AG04450 (cell line): Measurements from ENCODE around the gene TAF3. TPM values are rescaled to one million over a fixed set of nuclear protein-coding genes. Genes with fewer than 3 reads are reported as not detected.

ENCODE experiments used
- CTCF ChIA-PET: fragments of 300-600, 350-600 bp; formaldehyde crosslinking; extraction: SDS; loops from one replicate; lab custom pipeline; 2022; ENCODE audit warnings: antibody characterized with exemption, inconsistent platforms; lab: Charles Lee
- POLR2A ChIA-PET: fragments of 350-600 bp; formaldehyde crosslinking; extraction: SDS; loops from one replicate; lab custom pipeline; 2021; ENCODE audit warnings: antibody characterized with exemption, inconsistent platforms; lab: Yijun Ruan, JAX
- DNase-seq: peaks from one replicate; pipeline ENCODE4 v3.0.0-alpha.2; 2011; ENCODE audit warnings: low read depth, low spot score
- H3K27ac ChIP-seq: one replicate; pipeline ENCODE4 v1.5.1; 2012; ENCODE audit warnings: low read depth, low read length, control low read depth
- H3K27me3 ChIP-seq: one replicate; pipeline ENCODE4 v1.6.0; 2012; ENCODE audit warnings: low read length; ENCODE audit not compliant: control insufficient read depth, insufficient read depth
- H3K4me3 ChIP-seq: 2 replicates; pipeline ENCODE4 v1.5.1; 2011; ENCODE audit warnings: mild to moderate bottlenecking, low read depth, low read length, control low read depth
- H3K9me3 ChIP-seq: 2 replicates; pipeline ENCODE4 v1.5.1; 2012; ENCODE audit warnings: low read length; ENCODE audit not compliant: control insufficient read depth, insufficient read depth
- CTCF ChIP-seq: IDR thresholded peaks from 2 replicates; pipeline ENCODE4 v1.5.1; 2011; ENCODE audit warnings: low read depth, low read length, control low read depth, inconsistent platforms
- polyA plus RNA-seq: library from polyadenylated mRNA; depleted of rRNA; stranded (reverse); fragments of >200 nt; gene quantifications from 2 replicates; pipeline ENCODE4 v1.2.3, GENCODE V29; 2011

The TAF3 gene
- polyA plus RNA-seq, 1 experiment: 3.1 TPM

- no peak for TF ChIP-seq CTCF
- Histone ChIP-seq H3K9me3 (0 out of 2 replicates have a peak, but pooled peaks cover 6% of the 10 kb centered on the region), H3K27me3 (no peaks in the 10 kb centered on the region), H3K4me3 (no peak overlapping the region), H3K27ac (no peak overlapping the region)
- DNase-seq: no peak
- CTCF ChIA-PET: interaction anchor here (0.6 kb wide), 1 partner anchor 175 kb away, joined by 9 read pairs; no protein-coding TSS in a partner anchor
- POLR2A ChIA-PET: interaction anchor here (0.7 to 0.9 kb wide), 2 partner anchors 9 to 43 kb away, joined by 4 to 11 read pairs; no protein-coding TSS in a partner anchor
Observed at GRCh38 chr10:7933262-7933661, 115.0 kb downstream of the TAF3 start.

- no peak for TF ChIP-seq CTCF
- ChIA-PET CTCF (no interaction called here), POLR2A (no interaction called here)
- Histone ChIP-seq H3K9me3 (0 out of 2 replicates have a peak, but pooled peaks cover 6% of the 10 kb centered on the region), H3K27me3 (no peaks in the 10 kb centered on the region), H3K4me3 (no peak overlapping the region), H3K27ac (no peak overlapping the region)
- DNase-seq: no peak
Observed at GRCh38 chr10:7933757-7934156, 115.5 kb downstream of the TAF3 start.

- ChIA-PET POLR2A (no interaction called here), CTCF (no interaction called here)
Observed at GRCh38 chr10:7937315-7937945, 119.1 kb downstream of the TAF3 start.

DNA sequence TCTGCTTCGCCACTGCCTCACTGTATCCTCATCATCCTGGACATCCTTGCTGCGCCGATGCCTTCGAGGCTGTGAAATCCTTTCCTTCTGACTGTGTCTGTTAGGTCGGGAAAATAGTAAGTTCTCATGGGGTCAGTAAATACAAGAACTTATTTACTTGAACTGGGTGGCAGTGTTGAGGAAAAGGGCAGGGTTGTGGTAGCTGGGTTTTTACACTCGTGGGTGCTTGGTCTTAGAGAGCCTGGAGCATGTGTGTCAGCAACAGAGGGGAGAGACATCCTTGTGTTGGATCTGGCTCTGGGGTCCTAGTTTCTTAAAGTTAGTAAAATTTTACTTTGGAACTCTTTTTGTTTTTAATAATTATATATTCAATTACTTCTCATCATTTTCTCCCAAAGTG is 123.3 kb downstream of the TAF3 start:
- H3K9me3 ChIP-seq: no peaks in the 10 kb centered on the region
- H3K4me3 ChIP-seq: no peak overlapping the region
- TF ChIP-seq CTCF: no peak
- POLR2A ChIA-PET: no interaction called here
- H3K27me3 ChIP-seq: no peaks in the 10 kb centered on the region
- no peak overlapping the region for H3K27ac ChIP-seq
- DNase-seq: no peak
- CTCF ChIA-PET: no interaction called here

More at GRCh38 chr10:7937315-7937945, 119.1 kb downstream of the TAF3 start:
- no peaks in the 10 kb centered on the region for H3K27me3 ChIP-seq
- 0 out of 2 replicates have a peak, but pooled peaks cover 6% of the 10 kb centered on the region for H3K9me3 ChIP-seq
- TF ChIP-seq CTCF: no peak
- no peak overlapping the region for H3K27ac ChIP-seq
- no peak for DNase-seq
- no peak overlapping the region for H3K4me3 ChIP-seq

GRCh38 chr10:7942316-7942715 is 124.0 kb downstream of the TAF3 start:
- no peaks in the 10 kb centered on the region for H3K27me3 ChIP-seq
- ChIA-PET POLR2A (interaction anchor here (0.6 kb wide), 1 partner anchor 9 kb away, joined by 11 read pairs; no protein-coding TSS in a partner anchor), CTCF (no interaction called here)
- no peak overlapping the region for H3K4me3 ChIP-seq
- no peak for TF ChIP-seq CTCF
- no peak overlapping the region for H3K27ac ChIP-seq
- no peak for DNase-seq
- H3K9me3 ChIP-seq: no peaks in the 10 kb centered on the region
